22Rv1 (cell line): Measurements from ENCODE around the gene MTHFD1L.

ENCODE experiments used
- ZFX ChIP-seq: fragments of 450-650 bp; IDR thresholded peaks from 2 replicates; pipeline ENCODE4 v1.6.1; 2017; ENCODE audit warnings: antibody characterized with exemption, borderline replicate concordance
- TF ChIP-seq, protein P1 (sequence below): fragments of 450-650 bp; IDR thresholded peaks from 2 replicates; pipeline ENCODE4 v1.5.1; 2017; ENCODE audit warnings: mild to moderate bottlenecking

DNA sequence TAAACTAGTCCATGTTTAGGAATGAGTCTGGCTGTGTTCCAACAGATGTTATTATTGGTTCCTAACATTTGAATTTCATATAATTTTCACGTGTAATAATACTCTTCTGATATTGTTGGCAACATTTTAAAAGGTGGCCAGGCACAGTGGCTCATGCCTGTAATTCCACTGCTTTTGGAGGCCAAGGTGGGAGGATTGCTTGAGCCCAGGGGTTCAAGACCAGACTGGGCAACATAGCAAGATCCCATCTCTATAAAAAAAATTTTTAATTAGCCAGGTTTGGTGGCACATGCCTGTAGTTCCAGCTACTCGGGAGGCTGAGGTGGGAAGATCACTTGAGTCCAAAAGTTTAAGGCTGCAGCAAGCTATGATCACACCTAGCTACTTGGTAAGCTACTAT, 116.2 kb downstream of the MTHFD1L start:
- TF ChIP-seq, protein P1, sequence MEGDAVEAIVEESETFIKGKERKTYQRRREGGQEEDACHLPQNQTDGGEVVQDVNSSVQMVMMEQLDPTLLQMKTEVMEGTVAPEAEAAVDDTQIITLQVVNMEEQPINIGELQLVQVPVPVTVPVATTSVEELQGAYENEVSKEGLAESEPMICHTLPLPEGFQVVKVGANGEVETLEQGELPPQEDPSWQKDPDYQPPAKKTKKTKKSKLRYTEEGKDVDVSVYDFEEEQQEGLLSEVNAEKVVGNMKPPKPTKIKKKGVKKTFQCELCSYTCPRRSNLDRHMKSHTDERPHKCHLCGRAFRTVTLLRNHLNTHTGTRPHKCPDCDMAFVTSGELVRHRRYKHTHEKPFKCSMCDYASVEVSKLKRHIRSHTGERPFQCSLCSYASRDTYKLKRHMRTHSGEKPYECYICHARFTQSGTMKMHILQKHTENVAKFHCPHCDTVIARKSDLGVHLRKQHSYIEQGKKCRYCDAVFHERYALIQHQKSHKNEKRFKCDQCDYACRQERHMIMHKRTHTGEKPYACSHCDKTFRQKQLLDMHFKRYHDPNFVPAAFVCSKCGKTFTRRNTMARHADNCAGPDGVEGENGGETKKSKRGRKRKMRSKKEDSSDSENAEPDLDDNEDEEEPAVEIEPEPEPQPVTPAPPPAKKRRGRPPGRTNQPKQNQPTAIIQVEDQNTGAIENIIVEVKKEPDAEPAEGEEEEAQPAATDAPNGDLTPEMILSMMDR, result no peak
- no peak for TF ChIP-seq ZFX
